Stimulated activated naive CD8-positive, alpha-beta T cell treated with anti-CD3 and anti-CD28 coated beads, Interleukin-15, Interleukin-2, amounts not matched to agents 100 ng/mL and 50 ng/mL, for 24 hours (primary cell): Measurements from ENCODE around the gene IFT172.
A peak's percentile ranks its signal among the peaks of the same experiment; 100 is the strongest.
"Not testable (repeated sequence)": the region's sequence is repeated elsewhere in the genome, so short reads cannot be mapped to it uniquely, and the experiment has no call there.

Experiments
- H3K27ac Mint-ChIP-seq: one replicate; pipeline ENCODE4 v1.8.0; 2021; ENCODE audit warnings: mild to moderate bottlenecking, mixed read lengths
- H3K27me3 Mint-ChIP-seq: one replicate; pipeline ENCODE4 v1.8.0; 2021; ENCODE audit warnings: mixed read lengths
- H3K36me3 Mint-ChIP-seq: one replicate; pipeline ENCODE4 v1.8.0; 2021; ENCODE audit warnings: low read depth, mixed read lengths
- H3K4me1 Mint-ChIP-seq: one replicate; pipeline ENCODE4 v1.8.0; 2021; ENCODE audit warnings: low read depth, mixed read lengths
- H3K4me3 Mint-ChIP-seq: one replicate; pipeline ENCODE4 v1.8.0; 2021; ENCODE audit warnings: mild to moderate bottlenecking, mixed read lengths
- H3K9me3 Mint-ChIP-seq: one replicate; pipeline ENCODE4 v1.8.0; 2021; ENCODE audit warnings: mixed read lengths

The IFT172 gene

GRCh38 chr2:27489498-27490397, at the start of gene IFT172:
Gene IFT172 (minus strand): TSS chr2:27489743. CDS start chr2:27489653, 90 bp downstream.
- peaks cover 15% of the 10 kb centered on the region for H3K27me3 Mint-ChIP-seq
- H3K4me3 Mint-ChIP-seq: peak within 1 kb of the TSS; percentile 91
- peaks cover 31% of the 10 kb centered on the region for H3K4me1 Mint-ChIP-seq
- H3K9me3 Mint-ChIP-seq: no peaks in the 10 kb centered on the region
- peak within 1 kb of the TSS; percentile 87 for H3K27ac Mint-ChIP-seq
- H3K36me3 Mint-ChIP-seq: no peaks in the 10 kb centered on the region

- not testable (repeated sequence) for H3K36me3 Mint-ChIP-seq, H3K9me3 Mint-ChIP-seq, H3K4me3 Mint-ChIP-seq, H3K27ac Mint-ChIP-seq, H3K4me1 Mint-ChIP-seq
- H3K27me3 Mint-ChIP-seq: peaks cover 14% of the 10 kb centered on the region
Measured at GRCh38 chr2:27538839-27539450, 49.4 kb upstream of the IFT172 start.

GRCh38 chr2:27537287-27537686, 47.7 kb upstream of the IFT172 start:
- H3K27me3 Mint-ChIP-seq: peaks cover 14% of the 10 kb centered on the region
- no peaks in the 10 kb centered on the region for H3K4me1 Mint-ChIP-seq
- no peak overlapping the region for H3K27ac Mint-ChIP-seq
- H3K4me3 Mint-ChIP-seq: no peak overlapping the region
- no peaks in the 10 kb centered on the region for H3K36me3 Mint-ChIP-seq
- H3K9me3 Mint-ChIP-seq: no peaks in the 10 kb centered on the region

- H3K4me1 Mint-ChIP-seq: peaks cover 9% of the 10 kb centered on the region
- peaks cover 18% of the 10 kb centered on the region for H3K27me3 Mint-ChIP-seq
- H3K27ac Mint-ChIP-seq: no peak overlapping the region
- no peaks in the 10 kb centered on the region for H3K9me3 Mint-ChIP-seq
- no peaks in the 10 kb centered on the region for H3K36me3 Mint-ChIP-seq
- no peak overlapping the region for H3K4me3 Mint-ChIP-seq
Measured at GRCh38 chr2:27531983-27532382, 42.4 kb upstream of the IFT172 start.

- peaks cover 10% of the 10 kb centered on the region for H3K4me1 Mint-ChIP-seq
- H3K4me3 Mint-ChIP-seq: no peak overlapping the region
- no peaks in the 10 kb centered on the region for H3K36me3 Mint-ChIP-seq
- no peaks in the 10 kb centered on the region for H3K9me3 Mint-ChIP-seq
- no peak overlapping the region for H3K27ac Mint-ChIP-seq
- H3K27me3 Mint-ChIP-seq: peaks cover 24% of the 10 kb centered on the region
Measured at GRCh38 chr2:27527182-27527581, 37.6 kb upstream of the IFT172 start.

GRCh38 chr2:27522400-27522945, 32.9 kb upstream of the IFT172 start:
- no peak overlapping the region for H3K27ac Mint-ChIP-seq
- peaks cover 6% of the 10 kb centered on the region for H3K4me1 Mint-ChIP-seq
- H3K36me3 Mint-ChIP-seq: no peaks in the 10 kb centered on the region
- H3K9me3 Mint-ChIP-seq: no peaks in the 10 kb centered on the region
- no peak overlapping the region for H3K4me3 Mint-ChIP-seq
- peaks cover 20% of the 10 kb centered on the region for H3K27me3 Mint-ChIP-seq

GRCh38 chr2:27520316-27520715, 30.8 kb upstream of the IFT172 start:
- H3K27ac Mint-ChIP-seq: no peak overlapping the region
- no peaks in the 10 kb centered on the region for H3K36me3 Mint-ChIP-seq
- H3K27me3 Mint-ChIP-seq: peaks cover 9% of the 10 kb centered on the region
- H3K4me3 Mint-ChIP-seq: no peak overlapping the region
- H3K4me1 Mint-ChIP-seq: no peaks in the 10 kb centered on the region
- no peaks in the 10 kb centered on the region for H3K9me3 Mint-ChIP-seq

GRCh38 chr2:27518782-27519113, 29.2 kb upstream of the IFT172 start:
- Mint-ChIP-seq H3K27me3 (peaks cover 11% of the 10 kb centered on the region), H3K9me3 (no peaks in the 10 kb centered on the region), H3K4me1 (no peaks in the 10 kb centered on the region), H3K36me3 (no peaks in the 10 kb centered on the region), H3K4me3 (no peak overlapping the region), H3K27ac (no peak overlapping the region)

GRCh38 chr2:27518113-27518781, 28.7 kb upstream of the IFT172 start:
- Mint-ChIP-seq H3K9me3 (no peaks in the 10 kb centered on the region), H3K36me3 (no peaks in the 10 kb centered on the region), H3K4me3 (no peak overlapping the region), H3K27me3 (peaks cover 9% of the 10 kb centered on the region), H3K27ac (no peak overlapping the region), H3K4me1 (no peaks in the 10 kb centered on the region)

- Mint-ChIP-seq H3K4me1 (no peaks in the 10 kb centered on the region), H3K9me3 (no peaks in the 10 kb centered on the region), H3K4me3 (no peak overlapping the region), H3K36me3 (no peaks in the 10 kb centered on the region), H3K27me3 (peaks cover 10% of the 10 kb centered on the region), H3K27ac (no peak overlapping the region)
Measured at GRCh38 chr2:27509326-27509725, 19.8 kb upstream of the IFT172 start.

GRCh38 chr2:27507293-27507692, 17.8 kb upstream of the IFT172 start:
- H3K27ac Mint-ChIP-seq: no peak overlapping the region
- no peaks in the 10 kb centered on the region for H3K36me3 Mint-ChIP-seq
- H3K27me3 Mint-ChIP-seq: peaks cover 4% of the 10 kb centered on the region
- H3K9me3 Mint-ChIP-seq: no peaks in the 10 kb centered on the region
- no peak overlapping the region for H3K4me3 Mint-ChIP-seq
- no peaks in the 10 kb centered on the region for H3K4me1 Mint-ChIP-seq

- Mint-ChIP-seq H3K27me3 (peaks cover 1% of the 10 kb centered on the region), H3K4me3 (no peak overlapping the region), H3K27ac (no peak overlapping the region), H3K36me3 (no peaks in the 10 kb centered on the region), H3K4me1 (no peaks in the 10 kb centered on the region), H3K9me3 (no peaks in the 10 kb centered on the region)
Measured at GRCh38 chr2:27506587-27506986, 17.0 kb upstream of the IFT172 start.

- Mint-ChIP-seq H3K27ac (no peak overlapping the region), H3K36me3 (no peaks in the 10 kb centered on the region), H3K4me3 (no peak overlapping the region), H3K4me1 (no peaks in the 10 kb centered on the region), H3K9me3 (no peaks in the 10 kb centered on the region), H3K27me3 (peaks cover 20% of the 10 kb centered on the region)
Measured at GRCh38 chr2:27502142-27502541, 12.6 kb upstream of the IFT172 start.

- no peak overlapping the region for H3K27ac Mint-ChIP-seq
- no peaks in the 10 kb centered on the region for H3K4me1 Mint-ChIP-seq
- H3K27me3 Mint-ChIP-seq: peaks cover 31% of the 10 kb centered on the region
- no peaks in the 10 kb centered on the region for H3K9me3 Mint-ChIP-seq
- no peaks in the 10 kb centered on the region for H3K36me3 Mint-ChIP-seq
- H3K4me3 Mint-ChIP-seq: no peak overlapping the region
Measured at GRCh38 chr2:27501042-27501441, 11.5 kb upstream of the IFT172 start.

GRCh38 chr2:27498975-27499374, 9.4 kb upstream of the IFT172 start:
- Mint-ChIP-seq H3K27me3 (peaks cover 45% of the 10 kb centered on the region), H3K9me3 (no peaks in the 10 kb centered on the region), H3K4me3 (no peak overlapping the region), H3K36me3 (no peaks in the 10 kb centered on the region), H3K4me1 (peaks cover 7% of the 10 kb centered on the region), H3K27ac (no peak overlapping the region)
